GM12878 (cell line): ENCODE data around the gene MDC1. TPM values are rescaled to one million over a fixed set of nuclear protein-coding genes. Genes with fewer than 3 reads are reported as not detected.

Experiments used
- CBX5 ChIP-seq: sonication (generic); IDR thresholded peaks from 2 replicates; pipeline ENCODE4 v1.6.1; 2016; ENCODE audit warnings: low read depth, moderate library complexity, mild to moderate bottlenecking, inconsistent platforms
- CEBPZ ChIP-seq: fragments of 150-350 bp; IDR thresholded peaks from 2 replicates; pipeline ENCODE4 v1.6.1; 2016; ENCODE audit warnings: low read depth, low read length
- FOXM1 ChIP-seq: IDR thresholded peaks from 2 replicates; pipeline ENCODE4 v1.6.1; 2012; ENCODE audit warnings: low read depth, mild to moderate bottlenecking, inconsistent platforms, low read length, moderate library complexity
- KDM1A ChIP-seq: fragments of 200-600 bp; sonication (generic); IDR thresholded peaks from 2 replicates; pipeline ENCODE4 v1.6.1; 2016; ENCODE audit warnings: borderline replicate concordance
- MTA2 ChIP-seq: fragments of 450-650 bp; IDR thresholded peaks from 2 replicates; pipeline ENCODE4 v1.6.1; 2016; ENCODE audit warnings: low read depth, mild to moderate bottlenecking, moderate library complexity
- NR2F1 ChIP-seq: fragments of 450-650 bp; conservative IDR thresholded peaks from 2 replicates; pipeline ENCODE4 v1.6.1; 2017; ENCODE audit warnings: mild to moderate bottlenecking
- PML ChIP-seq: IDR thresholded peaks from 2 replicates; pipeline ENCODE4 v1.6.1; 2012; ENCODE audit warnings: low read length, inconsistent platforms
- POLR2A ChIP-seq: IDR thresholded peaks from 2 replicates; pipeline ENCODE4 v1.6.1; 2011; ENCODE audit warnings: low read depth, mild to moderate bottlenecking, low read length
- SP1 ChIP-seq: IDR thresholded peaks from one replicate; pipeline ENCODE4 v1.6.1; 2011; ENCODE audit warnings: low read depth, low read length
- STAT3 ChIP-seq: IDR thresholded peaks from 2 replicates; pipeline ENCODE4 v1.6.1; 2011; ENCODE audit warnings: low read depth, low read length, improper control_type of control experiment
- ZBTB40 ChIP-seq: fragments of 450-650 bp; IDR thresholded peaks from 2 replicates; pipeline ENCODE4 v1.6.1; 2016; ENCODE audit warnings: mild to moderate bottlenecking, moderate library complexity, borderline replicate concordance
- ZZZ3 ChIP-seq: IDR thresholded peaks from 2 replicates; pipeline ENCODE4 v1.6.1; 2011; ENCODE audit warnings: low read depth; ENCODE audit not compliant: control insufficient read depth, insufficient read length
- polyA plus RNA-seq, 11 experiments: library from polyadenylated mRNA; depleted of rRNA in 4 of 11; unstranded in 6 of 11; stranded (reverse) in 5 of 11; fragments of >200 nt; fragmentation: Nextera tagmentation in 4 of 11; fragmentation: Illumina TruSeq in 1 of 11; extraction: Ambion mirVana in 4 of 11; extraction: Trizol in 1 of 11; gene quantifications; 1 replicate in 1 of 11; 2 replicates in 10 of 11; pipeline versions ENCODE4 v1.2.1 to v1.2.3, GENCODE V29; 2011 to 2016; ENCODE audit warnings: inconsistent platforms in 2 of 11, missing spikeins in 2 of 11, low read depth in 1 of 11
- total RNA-seq, 4 experiments: library from RNA; depleted of rRNA in 3 of 4; stranded (reverse); fragments of >200 nt in 3 of 4; fragmentation: Illumina TruSeq in 1 of 4; extraction: Trizol in 1 of 4; gene quantifications; 2 replicates each; pipeline versions ENCODE4 v1.2.1 to v1.2.3, GENCODE V29; 2013 to 2021
- TF ChIP-seq, protein P1 (sequence below), 3 experiments: IDR thresholded peaks in 2 of 3; conservative IDR thresholded peaks in 1 of 3; 2 replicates each; pipeline ENCODE4 v1.5.1; 2011; ENCODE audit warnings: low read depth in 3 of 3, low read length in 3 of 3, mild to moderate bottlenecking in 3 of 3, control low read depth in 2 of 3, moderate library complexity in 2 of 3, inconsistent platforms in 1 of 3, mixed read lengths in 1 of 3; ENCODE audit not compliant: control insufficient read depth in 2 of 3, insufficient read depth in 1 of 3; ENCODE audit errors: extremely low read depth in 1 of 3
- TF ChIP-seq, protein P2 (sequence below): fragments of 450-650 bp; conservative IDR thresholded peaks from 2 replicates; pipeline ENCODE4 v1.6.1; 2017; ENCODE audit warnings: mild to moderate bottlenecking, moderate library complexity

Gene MDC1
- total and polyA plus RNA-seq, 10 of the 15 experiments (the other 5 are each of a cell fraction or from before 2014, with no cell fraction given), result 5.1 to 62.5 (median 22.4) TPM

GRCh38 chr6:30742316-30743098, 25.4 kb upstream of the MDC1 start, which contains the start of gene FLOT1 (continued):
- TF ChIP-seq, protein P1, sequence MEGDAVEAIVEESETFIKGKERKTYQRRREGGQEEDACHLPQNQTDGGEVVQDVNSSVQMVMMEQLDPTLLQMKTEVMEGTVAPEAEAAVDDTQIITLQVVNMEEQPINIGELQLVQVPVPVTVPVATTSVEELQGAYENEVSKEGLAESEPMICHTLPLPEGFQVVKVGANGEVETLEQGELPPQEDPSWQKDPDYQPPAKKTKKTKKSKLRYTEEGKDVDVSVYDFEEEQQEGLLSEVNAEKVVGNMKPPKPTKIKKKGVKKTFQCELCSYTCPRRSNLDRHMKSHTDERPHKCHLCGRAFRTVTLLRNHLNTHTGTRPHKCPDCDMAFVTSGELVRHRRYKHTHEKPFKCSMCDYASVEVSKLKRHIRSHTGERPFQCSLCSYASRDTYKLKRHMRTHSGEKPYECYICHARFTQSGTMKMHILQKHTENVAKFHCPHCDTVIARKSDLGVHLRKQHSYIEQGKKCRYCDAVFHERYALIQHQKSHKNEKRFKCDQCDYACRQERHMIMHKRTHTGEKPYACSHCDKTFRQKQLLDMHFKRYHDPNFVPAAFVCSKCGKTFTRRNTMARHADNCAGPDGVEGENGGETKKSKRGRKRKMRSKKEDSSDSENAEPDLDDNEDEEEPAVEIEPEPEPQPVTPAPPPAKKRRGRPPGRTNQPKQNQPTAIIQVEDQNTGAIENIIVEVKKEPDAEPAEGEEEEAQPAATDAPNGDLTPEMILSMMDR (IDR thresholded peaks at IDR 0.05 in 2 of 3, conservative IDR thresholded peaks at IDR 0.05 in 1 of 3; ENCODE audit: control insufficient read depth in 2 of 3, extremely low read depth in 1 of 3, insufficient read depth in 1 of 3, low read depth in 3 of 3, low read length in 3 of 3), result no peak
- TF ChIP-seq ZBTB40 (no peak), MTA2 (peak; percentile 31; the same call in 1 of the 2 replicates), NR2F1 (peak; percentile 97), POLR2A (peak; percentile 83), PML (peak; percentile 76; the same call in 1 of the 2 replicates), CBX5 (0 out of 2 replicates have a peak, but pooled peaks have one; percentile 19), ZZZ3 (no peak), STAT3 (no peak), CEBPZ (no peak), SP1 (no peak), FOXM1 (no peak), KDM1A (no peak)
- TF ChIP-seq, protein P2, sequence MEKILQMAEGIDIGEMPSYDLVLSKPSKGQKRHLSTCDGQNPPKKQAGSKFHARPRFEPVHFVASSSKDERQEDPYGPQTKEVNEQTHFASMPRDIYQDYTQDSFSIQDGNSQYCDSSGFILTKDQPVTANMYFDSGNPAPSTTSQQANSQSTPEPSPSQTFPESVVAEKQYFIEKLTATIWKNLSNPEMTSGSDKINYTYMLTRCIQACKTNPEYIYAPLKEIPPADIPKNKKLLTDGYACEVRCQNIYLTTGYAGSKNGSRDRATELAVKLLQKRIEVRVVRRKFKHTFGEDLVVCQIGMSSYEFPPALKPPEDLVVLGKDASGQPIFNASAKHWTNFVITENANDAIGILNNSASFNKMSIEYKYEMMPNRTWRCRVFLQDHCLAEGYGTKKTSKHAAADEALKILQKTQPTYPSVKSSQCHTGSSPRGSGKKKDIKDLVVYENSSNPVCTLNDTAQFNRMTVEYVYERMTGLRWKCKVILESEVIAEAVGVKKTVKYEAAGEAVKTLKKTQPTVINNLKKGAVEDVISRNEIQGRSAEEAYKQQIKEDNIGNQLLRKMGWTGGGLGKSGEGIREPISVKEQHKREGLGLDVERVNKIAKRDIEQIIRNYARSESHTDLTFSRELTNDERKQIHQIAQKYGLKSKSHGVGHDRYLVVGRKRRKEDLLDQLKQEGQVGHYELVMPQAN, result peak; percentile 62
